T-helper 2 cell treated with Interferon-gamma antibody and Interleukin-4, amounts not matched to agents 5 μg/mL and 100 μg/mL, for 36 hours (primary cell): ENCODE data around the gene PSME1.

Experiments
- DNase-seq: peaks from one replicate; pipeline ENCODE4 v3.0.0; 2021; ENCODE audit warnings: low spot score
- H3K27ac Mint-ChIP-seq: one replicate; pipeline ENCODE4 v1.8.0; 2021; ENCODE audit warnings: mild to moderate bottlenecking, mixed read lengths
- H3K27me3 Mint-ChIP-seq: one replicate; pipeline ENCODE4 v1.8.0; 2021; ENCODE audit warnings: low read depth, mixed read lengths
- H3K36me3 Mint-ChIP-seq: one replicate; pipeline ENCODE4 v1.8.0; 2021; ENCODE audit warnings: low read depth, mixed read lengths
- H3K4me1 Mint-ChIP-seq: one replicate; pipeline ENCODE4 v1.8.0; 2021; ENCODE audit warnings: low read depth, mixed read lengths
- H3K4me3 Mint-ChIP-seq: one replicate; pipeline ENCODE4 v1.8.0; 2022; ENCODE audit warnings: mild to moderate bottlenecking, moderate library complexity, mixed read lengths
- H3K9me3 Mint-ChIP-seq: one replicate; pipeline ENCODE4 v1.8.0; 2021; ENCODE audit warnings: mixed read lengths

The PSME1 gene

DNA sequence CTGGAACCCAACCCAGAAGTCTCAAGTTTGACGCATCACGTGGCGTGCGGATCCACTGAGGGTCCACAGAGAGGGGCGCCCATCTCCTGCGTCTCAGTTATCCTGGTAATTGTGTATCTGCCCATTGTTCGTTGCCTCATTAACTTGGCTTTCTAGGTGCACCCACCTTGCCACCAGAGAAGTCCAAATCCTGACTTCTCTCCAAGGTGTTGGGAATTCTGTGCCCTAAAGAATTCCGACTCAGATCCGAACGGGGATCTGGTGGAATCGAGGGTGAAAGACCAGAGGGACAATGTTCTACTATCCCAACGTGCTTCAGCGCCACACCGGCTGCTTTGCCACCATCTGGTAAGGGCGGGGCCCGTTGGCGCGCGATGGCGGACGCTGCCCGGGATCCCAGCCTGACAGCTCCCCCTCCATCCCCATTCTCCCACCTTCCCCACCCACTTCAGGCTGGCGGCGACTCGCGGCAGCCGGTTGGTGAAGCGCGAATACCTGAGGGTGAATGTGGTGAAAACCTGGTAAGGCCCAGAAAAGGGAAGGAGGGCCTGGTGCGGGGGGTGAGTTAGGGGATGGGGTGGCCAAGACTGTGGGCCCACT lies 36.4 kb downstream of the PSME1 start:
- Mint-ChIP-seq H3K4me3 (peak overlapping the region; percentile 76), H3K4me1 (peaks cover 25% of the 10 kb centered on the region), H3K27ac (peak overlapping the region; percentile 49), H3K27me3 (no peaks in the 10 kb centered on the region), H3K36me3 (peaks cover 62% of the 10 kb centered on the region), H3K9me3 (no peaks in the 10 kb centered on the region)
- DNase-seq, result no peak

DNA sequence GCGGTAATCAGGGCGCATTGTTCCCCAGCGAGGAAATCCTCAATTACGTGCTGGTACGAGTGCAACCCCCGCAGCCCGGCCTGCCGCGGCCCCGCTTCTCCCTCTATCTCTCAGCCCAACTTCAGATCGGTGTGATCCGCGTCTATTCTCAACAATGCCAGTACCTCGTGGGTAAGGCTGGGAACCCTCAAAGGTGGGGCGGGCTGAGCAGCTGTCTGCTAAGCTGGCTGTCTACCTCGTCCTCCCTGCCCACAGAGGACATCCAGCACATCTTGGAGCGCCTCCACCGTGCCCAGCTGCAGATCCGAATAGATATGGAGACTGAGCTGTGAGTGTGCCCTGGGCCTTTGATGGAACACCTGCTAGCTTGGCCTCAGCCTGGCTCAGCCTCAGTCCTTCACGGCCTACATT lies 36.9 kb downstream of the PSME1 start:
- no peak overlapping the region for H3K4me3 Mint-ChIP-seq
- H3K27ac Mint-ChIP-seq, result peak overlapping the region; percentile 39
- H3K27me3 Mint-ChIP-seq, result no peaks in the 10 kb centered on the region
- peaks cover 62% of the 10 kb centered on the region for H3K36me3 Mint-ChIP-seq
- H3K4me1 Mint-ChIP-seq, result peaks cover 23% of the 10 kb centered on the region
- no peaks in the 10 kb centered on the region for H3K9me3 Mint-ChIP-seq
- no peak for DNase-seq

DNA sequence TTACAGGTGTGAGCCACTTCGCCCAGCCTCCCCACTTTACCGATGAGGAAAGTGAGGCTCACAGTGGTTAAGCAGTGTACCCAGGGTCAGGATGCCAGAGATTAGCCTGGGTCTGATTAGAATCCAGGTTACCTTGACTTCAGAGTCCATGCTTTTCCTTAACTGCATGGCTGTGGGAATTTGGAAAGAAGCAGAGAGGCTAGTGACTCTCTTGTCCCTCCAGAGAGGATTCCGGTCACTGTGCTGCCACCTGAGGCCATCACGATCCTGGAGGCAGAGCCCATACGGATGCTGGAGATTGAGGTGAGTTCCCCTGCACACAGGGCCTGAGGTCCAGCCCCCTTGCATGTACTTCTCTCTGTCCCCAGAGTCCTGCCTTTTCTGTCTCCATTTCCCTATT lies 40.6 kb downstream of the PSME1 start:
- no peak overlapping the region for H3K4me3 Mint-ChIP-seq
- H3K27ac Mint-ChIP-seq, result no peak overlapping the region
- H3K36me3 Mint-ChIP-seq, result peaks cover 62% of the 10 kb centered on the region
- H3K27me3 Mint-ChIP-seq, result no peaks in the 10 kb centered on the region
- DNase-seq, result no peak
- H3K4me1 Mint-ChIP-seq, result peaks cover 9% of the 10 kb centered on the region
- H3K9me3 Mint-ChIP-seq, result no peaks in the 10 kb centered on the region

DNA sequence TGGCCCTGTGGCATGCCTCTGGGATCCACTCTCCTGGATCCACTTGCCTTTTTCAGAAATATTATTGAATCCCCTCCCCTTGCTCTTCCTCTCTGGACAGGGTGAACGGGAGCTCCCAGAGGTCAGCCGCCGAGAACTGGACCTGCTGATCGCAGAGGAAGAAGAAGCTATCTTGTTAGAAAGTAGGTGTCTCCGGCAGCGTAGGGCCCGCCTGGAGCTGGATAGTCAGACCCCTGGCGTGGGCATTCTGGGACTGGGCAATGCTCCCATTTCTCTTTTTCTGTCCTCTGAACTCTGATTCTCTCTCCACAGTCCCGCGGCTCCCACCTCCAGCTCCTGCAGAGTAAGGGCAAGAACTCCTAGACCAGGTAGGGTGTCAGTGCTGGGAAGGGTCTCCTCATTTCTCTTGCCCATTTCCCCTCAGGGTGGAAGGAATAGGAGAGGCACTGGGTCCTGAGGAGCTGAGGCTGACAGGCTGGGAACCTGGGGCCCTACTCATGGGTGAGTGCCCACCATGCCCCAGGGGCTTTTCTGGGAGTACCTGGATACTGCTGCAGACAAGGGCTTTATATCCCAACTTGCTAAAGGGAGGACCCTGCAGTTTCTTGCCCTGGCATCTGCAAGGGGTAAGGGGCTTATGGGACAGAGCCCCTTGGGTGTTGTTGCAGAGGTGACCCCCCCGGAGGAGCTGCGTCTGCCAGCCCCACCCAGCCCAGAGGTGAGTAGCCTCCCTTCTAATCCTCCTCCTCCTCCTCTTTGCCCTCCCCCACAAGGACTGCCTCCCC lies 41.2 kb downstream of the PSME1 start:
- H3K36me3 Mint-ChIP-seq, result peaks cover 63% of the 10 kb centered on the region
- no peak for DNase-seq
- H3K9me3 Mint-ChIP-seq, result no peaks in the 10 kb centered on the region
- H3K4me3 Mint-ChIP-seq, result no peak overlapping the region
- H3K27ac Mint-ChIP-seq, result no peak overlapping the region
- H3K4me1 Mint-ChIP-seq, result peaks cover 9% of the 10 kb centered on the region
- no peaks in the 10 kb centered on the region for H3K27me3 Mint-ChIP-seq

DNA sequence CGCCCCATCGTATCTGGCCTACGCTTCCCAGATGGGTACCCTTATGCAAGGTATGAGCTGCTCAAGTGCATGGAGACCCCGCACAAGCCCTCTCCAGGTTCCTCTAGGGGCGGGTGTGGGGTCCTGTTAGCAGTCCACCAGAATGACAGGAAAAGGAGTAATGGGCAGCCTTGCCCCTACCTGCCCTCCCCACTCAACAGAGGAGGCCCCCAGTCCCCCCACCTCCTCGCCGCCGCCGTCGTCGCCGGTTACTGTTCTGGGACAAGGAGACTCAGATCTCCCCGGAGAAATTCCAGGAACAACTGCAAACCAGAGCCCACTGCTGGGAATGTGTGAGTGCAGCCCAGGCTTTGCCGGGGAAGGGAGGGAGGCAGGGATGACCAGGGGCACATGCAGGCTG lies 41.9 kb downstream of the PSME1 start:
- Mint-ChIP-seq H3K4me3 (no peak overlapping the region), H3K27me3 (no peaks in the 10 kb centered on the region), H3K9me3 (no peaks in the 10 kb centered on the region), H3K4me1 (peaks cover 7% of the 10 kb centered on the region), H3K36me3 (peaks cover 65% of the 10 kb centered on the region), H3K27ac (no peak overlapping the region)
- no peak for DNase-seq

DNA sequence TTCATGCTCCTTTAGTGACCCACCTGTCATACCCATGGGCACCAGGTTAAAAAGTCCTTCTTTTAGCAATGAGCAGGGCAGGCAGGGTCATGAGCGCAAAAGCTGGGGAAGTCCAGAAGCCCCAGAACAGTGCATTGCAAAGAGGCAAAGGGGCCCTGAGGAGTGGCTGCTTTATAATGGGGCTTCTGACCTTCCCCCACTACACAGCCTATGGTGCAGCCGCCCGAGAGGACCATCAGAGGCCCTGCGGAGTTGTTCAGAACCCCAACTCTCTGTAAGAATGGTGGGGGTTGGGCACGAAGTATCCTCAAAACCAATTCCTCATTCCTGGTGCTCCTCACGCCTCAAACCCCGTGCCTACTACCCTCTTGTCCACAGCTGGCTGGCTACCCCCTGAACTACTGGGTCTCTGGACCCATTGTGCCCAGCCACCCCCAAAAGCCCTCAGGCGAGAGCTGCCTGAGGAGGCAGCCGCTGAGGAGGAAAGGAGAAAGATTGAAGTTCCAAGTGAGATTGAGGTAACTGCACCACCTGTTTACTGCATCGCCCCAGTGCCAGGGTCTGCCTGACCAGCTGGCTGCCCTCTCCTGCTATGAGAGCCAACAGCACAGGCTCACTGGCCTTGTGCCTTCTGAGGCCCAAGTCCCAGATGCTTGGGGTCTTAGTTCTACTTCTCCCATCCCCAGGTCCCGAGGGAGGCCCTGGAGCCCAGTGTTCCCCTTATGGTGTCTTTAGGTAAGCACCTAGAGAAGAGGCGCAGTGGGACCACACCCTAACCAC lies 42.6 kb downstream of the PSME1 start:
- Mint-ChIP-seq H3K27me3 (no peaks in the 10 kb centered on the region), H3K27ac (no peak overlapping the region), H3K9me3 (no peaks in the 10 kb centered on the region), H3K36me3 (peaks cover 64% of the 10 kb centered on the region), H3K4me1 (peaks cover 6% of the 10 kb centered on the region), H3K4me3 (no peak overlapping the region)
- no peak for DNase-seq

DNA sequence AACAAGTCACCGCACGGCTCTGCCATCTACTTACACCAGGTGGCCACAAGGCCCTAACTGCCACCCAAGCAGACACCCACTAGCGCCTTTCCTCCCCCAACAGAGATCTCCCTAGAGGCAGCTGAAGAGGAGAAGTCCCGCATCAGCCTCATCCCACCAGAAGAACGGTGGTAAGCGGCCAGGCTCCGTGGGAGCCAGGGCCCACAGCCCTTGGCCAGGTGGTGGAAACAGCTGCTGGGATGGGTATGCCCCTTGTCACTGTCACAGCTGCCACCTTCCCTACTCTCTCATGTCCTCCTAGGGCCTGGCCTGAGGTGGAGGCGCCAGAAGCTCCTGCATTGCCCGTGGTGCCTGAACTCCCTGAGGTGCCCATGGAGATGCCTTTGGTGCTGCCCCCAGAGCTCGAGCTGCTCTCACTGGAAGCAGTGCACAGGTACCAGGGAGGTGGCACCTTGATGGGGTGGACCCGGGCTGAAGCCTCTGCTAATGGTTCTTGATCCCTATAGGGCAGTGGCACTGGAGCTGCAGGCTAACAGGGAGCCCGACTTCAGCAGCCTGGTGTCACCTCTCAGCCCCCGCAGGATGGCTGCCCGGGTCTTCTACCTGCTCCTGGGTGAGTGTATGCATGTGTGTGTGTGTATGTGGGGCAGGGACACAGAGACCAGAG lies 43.4 kb downstream of the PSME1 start:
- DNase-seq, result no peak
- Mint-ChIP-seq H3K4me3 (no peak overlapping the region), H3K27me3 (no peaks in the 10 kb centered on the region), H3K9me3 (no peaks in the 10 kb centered on the region), H3K4me1 (peaks cover 6% of the 10 kb centered on the region), H3K36me3 (peaks cover 59% of the 10 kb centered on the region), H3K27ac (no peak overlapping the region)

DNA sequence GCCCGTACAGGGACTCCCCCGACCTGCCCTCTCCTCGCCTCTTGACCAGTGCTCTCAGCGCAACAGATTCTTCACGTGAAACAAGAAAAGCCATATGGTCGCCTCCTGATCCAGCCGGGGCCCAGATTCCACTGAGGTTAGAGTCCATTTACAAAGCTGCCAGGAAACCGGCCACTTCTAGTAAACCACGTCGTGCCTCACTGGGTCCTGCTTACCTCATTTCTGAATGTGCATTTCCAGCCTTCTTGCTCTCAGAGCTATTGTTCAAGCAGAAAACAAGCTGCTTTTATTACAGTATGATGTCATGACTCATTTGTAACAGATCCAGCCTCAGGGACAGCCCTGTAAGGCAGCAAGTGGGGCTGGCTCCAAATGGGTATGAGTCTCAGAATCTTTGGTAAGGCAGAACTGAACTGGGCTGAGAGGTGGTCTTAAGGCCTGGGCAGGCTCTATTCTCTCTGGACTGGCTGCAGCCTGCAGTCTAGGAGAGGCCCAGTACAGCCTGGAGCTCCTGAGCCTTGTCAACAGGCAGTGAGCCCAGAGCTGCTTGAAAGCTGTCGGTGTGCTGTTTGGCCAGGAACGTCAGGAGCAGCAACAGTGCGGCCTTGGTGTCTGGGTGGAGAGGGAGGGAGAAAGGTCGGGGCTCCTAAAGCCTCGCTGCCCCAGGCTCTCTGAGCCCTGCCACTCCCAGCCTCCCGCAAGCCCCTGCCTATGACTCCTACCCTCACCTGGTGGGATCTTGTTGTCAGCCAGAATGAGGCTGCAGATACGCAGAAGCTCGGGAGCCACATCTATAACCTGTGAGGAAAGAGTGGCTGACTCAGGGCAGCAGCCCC lies 44.2 kb downstream of the PSME1 start:
- peaks cover 54% of the 10 kb centered on the region for H3K36me3 Mint-ChIP-seq
- H3K4me1 Mint-ChIP-seq, result peaks cover under 1% of the 10 kb centered on the region
- no peaks in the 10 kb centered on the region for H3K27me3 Mint-ChIP-seq
- no peaks in the 10 kb centered on the region for H3K9me3 Mint-ChIP-seq
- no peak for DNase-seq
- peak overlapping the region; percentile 26 for H3K27ac Mint-ChIP-seq
- no peak overlapping the region for H3K4me3 Mint-ChIP-seq

DNA sequence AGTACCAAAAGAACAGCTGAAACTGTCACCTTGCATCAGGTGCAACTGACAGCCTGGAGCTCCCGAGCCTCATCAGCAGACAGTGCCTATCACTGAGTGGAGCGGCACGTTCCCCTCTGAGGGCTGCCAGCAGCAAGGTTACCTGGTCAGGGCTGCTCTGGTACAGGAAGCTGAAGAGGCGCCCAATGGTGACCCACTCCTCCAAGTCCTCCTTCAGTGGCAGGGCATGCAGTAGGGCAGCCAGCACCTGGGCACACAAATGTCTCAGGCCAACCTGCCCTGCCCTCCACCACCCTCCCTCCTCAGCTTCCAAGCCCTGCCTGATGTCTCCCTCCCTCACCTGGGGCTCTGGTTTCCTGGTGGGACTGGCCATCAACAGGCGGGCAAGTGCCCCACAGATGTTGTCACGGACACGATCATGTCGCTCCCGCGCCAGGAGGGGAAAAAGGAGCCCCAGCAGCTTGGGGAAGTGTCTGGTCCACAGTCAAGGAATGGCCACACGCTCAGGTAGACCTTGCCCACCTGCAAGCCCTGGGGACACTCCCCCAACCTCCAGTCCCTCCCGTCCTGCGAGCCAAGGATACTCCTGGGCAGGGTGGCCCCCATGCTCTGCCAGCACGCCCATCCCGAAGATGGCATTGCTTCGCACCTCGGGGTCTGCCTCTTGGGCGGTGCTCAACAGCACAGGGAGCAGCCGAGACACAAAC lies 45.5 kb downstream of the PSME1 start:
- peaks cover 58% of the 10 kb centered on the region for H3K36me3 Mint-ChIP-seq
- H3K4me1 Mint-ChIP-seq, result no peaks in the 10 kb centered on the region
- DNase-seq, result no peak
- H3K4me3 Mint-ChIP-seq, result no peak overlapping the region
- H3K27ac Mint-ChIP-seq, result no peak overlapping the region
- H3K27me3 Mint-ChIP-seq, result no peaks in the 10 kb centered on the region
- H3K9me3 Mint-ChIP-seq, result no peaks in the 10 kb centered on the region

DNA sequence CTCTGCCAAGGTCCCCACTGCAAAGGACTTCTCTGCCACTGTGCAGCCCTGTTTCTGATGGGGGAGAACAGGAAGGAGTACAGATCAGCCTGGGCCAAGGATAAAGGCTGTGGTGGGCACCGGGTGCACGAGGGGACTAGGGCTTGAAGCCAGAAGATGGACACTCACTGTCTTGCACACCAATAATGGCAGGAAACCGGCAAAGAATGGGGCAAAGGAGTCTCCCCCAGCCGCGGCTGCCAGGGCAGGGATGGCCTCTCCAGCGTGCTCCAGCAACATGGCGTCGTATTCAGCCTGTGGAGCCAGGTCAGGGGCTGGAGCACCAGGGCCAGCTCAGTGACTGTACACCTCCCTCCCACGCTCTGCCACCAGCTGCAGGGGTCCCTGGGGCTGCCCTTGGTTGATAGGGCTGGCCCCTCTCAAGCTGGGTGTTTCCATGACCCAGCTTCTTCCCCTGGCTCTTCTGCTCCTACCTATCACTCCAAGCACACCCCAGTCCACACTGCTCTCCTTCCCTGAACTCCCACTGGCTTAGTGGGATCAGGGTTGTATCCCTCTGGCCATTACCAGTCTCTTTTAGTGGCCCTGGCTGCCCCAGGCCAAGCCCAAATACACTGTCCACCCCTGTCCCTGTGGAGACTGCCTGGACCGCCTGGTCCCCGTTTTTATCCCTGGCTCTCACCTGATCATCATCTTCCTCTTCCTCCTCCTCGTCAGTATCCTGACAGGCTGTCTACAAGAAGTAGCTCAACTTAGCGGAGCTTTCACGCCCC lies 46.3 kb downstream of the PSME1 start:
- peaks cover 4% of the 10 kb centered on the region for H3K4me1 Mint-ChIP-seq
- DNase-seq, result no peak
- H3K9me3 Mint-ChIP-seq, result no peaks in the 10 kb centered on the region
- H3K36me3 Mint-ChIP-seq, result peaks cover 56% of the 10 kb centered on the region
- H3K4me3 Mint-ChIP-seq, result no peak overlapping the region
- H3K27me3 Mint-ChIP-seq, result no peaks in the 10 kb centered on the region
- peak overlapping the region; percentile 55 for H3K27ac Mint-ChIP-seq

DNA sequence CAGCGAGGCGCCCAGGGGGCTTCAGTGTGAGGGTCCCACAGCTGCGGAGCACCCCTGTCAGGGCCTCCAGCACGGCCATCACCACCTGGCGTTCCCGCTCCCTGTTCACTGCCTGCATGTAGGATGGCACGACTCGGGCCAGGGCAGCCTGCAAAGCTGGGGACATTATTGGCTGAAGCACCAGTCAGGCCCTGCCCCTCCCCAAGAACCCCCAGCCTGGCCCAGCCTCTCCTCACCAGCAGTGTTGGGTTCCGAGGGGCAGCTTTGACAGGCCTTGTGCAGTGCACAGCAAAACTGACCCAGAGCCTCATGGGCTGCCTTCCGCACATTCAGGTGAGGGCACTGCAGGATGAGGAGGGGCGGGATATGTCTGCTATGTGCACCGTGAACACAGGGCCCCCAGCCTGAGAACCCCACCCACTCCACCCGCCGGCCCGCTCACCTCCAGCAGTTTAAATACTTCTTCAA lies 47.1 kb downstream of the PSME1 start:
- peaks cover 52% of the 10 kb centered on the region for H3K36me3 Mint-ChIP-seq
- H3K27ac Mint-ChIP-seq, result no peak overlapping the region
- H3K27me3 Mint-ChIP-seq, result no peaks in the 10 kb centered on the region
- no peak for DNase-seq
- H3K9me3 Mint-ChIP-seq, result no peaks in the 10 kb centered on the region
- no peak overlapping the region for H3K4me3 Mint-ChIP-seq
- H3K4me1 Mint-ChIP-seq, result peaks cover 10% of the 10 kb centered on the region
